H9 (cell line): ENCODE results near the gene PTPRN2. TPM values are rescaled to one million over a fixed set of nuclear protein-coding genes. Genes with fewer than 3 reads are reported as not detected.

Experiments
- DNase-seq: peaks from one replicate; pipeline ENCODE4 v3.0.0-alpha.2; 2017
- H2AFZ ChIP-seq: one replicate; pipeline ENCODE4 v1.6.1; 2013; ENCODE audit warnings: mild to moderate bottlenecking, low read length, control low read depth, moderate library complexity
- H2AK5ac ChIP-seq: 2 replicates; pipeline ENCODE4 v1.6.1; 2013; ENCODE audit warnings: low read length, control low read depth, mixed read lengths; ENCODE audit not compliant: insufficient read length
- H2BK120ac ChIP-seq: one replicate; pipeline ENCODE4 v1.6.1; 2013; ENCODE audit warnings: low read depth, mild to moderate bottlenecking, low read length, control low read depth, inconsistent platforms; ENCODE audit not compliant: poor library complexity, severe bottlenecking
- H2BK12ac ChIP-seq: 2 replicates; pipeline ENCODE4 v1.6.1; 2013; ENCODE audit warnings: low read length, control low read depth, mixed read lengths, low read depth; ENCODE audit not compliant: insufficient read length
- H2BK15ac ChIP-seq: 2 replicates; pipeline ENCODE4 v1.6.1; 2013; ENCODE audit warnings: low read depth, low read length, control low read depth
- H2BK20ac ChIP-seq: one replicate; pipeline ENCODE4 v1.6.1; 2013; ENCODE audit warnings: low read depth, mild to moderate bottlenecking, low read length, control low read depth, inconsistent platforms; ENCODE audit not compliant: poor library complexity, severe bottlenecking
- H2BK5ac ChIP-seq: 2 replicates; pipeline ENCODE4 v1.6.1; 2013; ENCODE audit warnings: low read length, control low read depth, mixed read lengths; ENCODE audit not compliant: insufficient read length
- H3K14ac ChIP-seq: 2 replicates; pipeline ENCODE4 v1.6.1; 2013; ENCODE audit warnings: low read length, control low read depth; ENCODE audit not compliant: insufficient read depth
- H3K18ac ChIP-seq: 2 replicates; pipeline ENCODE4 v1.6.1; 2013; ENCODE audit warnings: low read depth, mild to moderate bottlenecking, mixed read lengths, low read length, control low read depth; ENCODE audit not compliant: insufficient read length
- H3K23ac ChIP-seq: 2 replicates; pipeline ENCODE4 v1.6.1; 2013; ENCODE audit warnings: low read length, control low read depth, mixed read lengths, low read depth; ENCODE audit not compliant: insufficient read length
- H3K23me2 ChIP-seq: 2 replicates; pipeline ENCODE4 v1.6.1; 2013; ENCODE audit warnings: low read depth, mild to moderate bottlenecking, mixed read lengths, low read length, control low read depth; ENCODE audit not compliant: insufficient read length, poor library complexity, severe bottlenecking
- H3K27ac ChIP-seq: 2 replicates; pipeline ENCODE4 v1.5.1; 2013; ENCODE audit warnings: low read length, control low read depth, mixed read lengths, low read depth; ENCODE audit not compliant: insufficient read length
- H3K27me3 ChIP-seq: 2 replicates; pipeline ENCODE4 v1.6.1; 2013; ENCODE audit warnings: low read length, control low read depth, inconsistent platforms; ENCODE audit not compliant: insufficient read depth
- H3K4ac ChIP-seq: 2 replicates; pipeline ENCODE4 v1.6.1; 2013; ENCODE audit warnings: low read depth, mild to moderate bottlenecking, control low read depth, inconsistent platforms, low read length, moderate library complexity
- H3K4me1 ChIP-seq: 2 replicates; pipeline ENCODE4 v1.6.1; 2013; ENCODE audit warnings: low read length, control low read depth, inconsistent platforms; ENCODE audit not compliant: insufficient read depth
- H3K4me2 ChIP-seq: 2 replicates; pipeline ENCODE4 v1.6.1; 2013; ENCODE audit warnings: low read length, control low read depth, mixed read lengths; ENCODE audit not compliant: insufficient read length, insufficient read depth
- H3K56ac ChIP-seq: 2 replicates; pipeline ENCODE4 v1.6.1; 2013; ENCODE audit warnings: low read depth, mild to moderate bottlenecking, mixed read lengths, low read length, control low read depth; ENCODE audit not compliant: insufficient read length
- H3K79me1 ChIP-seq: 2 replicates; pipeline ENCODE4 v1.6.1; 2013; ENCODE audit warnings: low read depth, mild to moderate bottlenecking, moderate library complexity, low read length, control low read depth, inconsistent platforms; ENCODE audit not compliant: insufficient read depth, poor library complexity, severe bottlenecking
- H3K79me2 ChIP-seq: 2 replicates; pipeline ENCODE4 v1.6.1; 2013; ENCODE audit warnings: low read length, control low read depth, inconsistent platforms; ENCODE audit not compliant: insufficient read depth
- H3K9ac ChIP-seq: 2 replicates; pipeline ENCODE4 v1.6.1; 2013; ENCODE audit warnings: low read length, control low read depth, mixed read lengths; ENCODE audit not compliant: insufficient read length; ENCODE audit errors: extremely low read depth
- H3K9me3 ChIP-seq: one replicate; pipeline ENCODE4 v1.6.1; 2013; ENCODE audit warnings: low read depth, low read length, inconsistent platforms; ENCODE audit not compliant: control insufficient read depth
- H3T11ph ChIP-seq: one replicate; pipeline ENCODE4 v1.6.1; 2013; ENCODE audit warnings: mild to moderate bottlenecking, low read length, control low read depth, inconsistent platforms
- H4K20me1 ChIP-seq: one replicate; pipeline ENCODE4 v1.6.1; 2013; ENCODE audit not compliant: control insufficient read depth, insufficient read length, insufficient read depth
- H4K5ac ChIP-seq: 2 replicates; pipeline ENCODE4 v1.6.1; 2013; ENCODE audit warnings: low read depth, mild to moderate bottlenecking, mixed read lengths, low read length, control low read depth; ENCODE audit not compliant: insufficient read length
- H4K8ac ChIP-seq: replicated peaks from 2 replicates; pipeline ENCODE4 v1.6.1; 2013; ENCODE audit warnings: low read length, control low read depth, mixed read lengths, low read depth; ENCODE audit not compliant: insufficient read length
- H4K91ac ChIP-seq: 2 replicates; pipeline ENCODE4 v1.6.1; 2013; ENCODE audit warnings: low read depth, mild to moderate bottlenecking, moderate library complexity, mixed read lengths, low read length, control low read depth; ENCODE audit not compliant: insufficient read length
- H3K27ac Mint-ChIP-seq, 3 experiments: 2 replicates in 2 of 3; 3 replicates in 1 of 3; pipeline ENCODE4 v1.8.0; 2020 to 2021; ENCODE audit warnings: mixed read lengths in 3 of 3, mild to moderate bottlenecking in 1 of 3, moderate library complexity in 1 of 3
- H3K27me3 Mint-ChIP-seq: 2 replicates; pipeline ENCODE4 v1.8.0; 2021; ENCODE audit warnings: low read depth, mild to moderate bottlenecking, moderate library complexity, mixed read lengths
- H3K36me3 Mint-ChIP-seq, 3 experiments: 2 replicates in 2 of 3; 3 replicates in 1 of 3; pipeline ENCODE4 v1.8.0; 2020 to 2021; ENCODE audit warnings: low read depth in 3 of 3, mixed read lengths in 3 of 3; ENCODE audit not compliant: insufficient read depth in 1 of 3
- H3K4me1 Mint-ChIP-seq, 2 experiments: 2 replicates each; pipeline ENCODE4 v1.8.0; 2020; ENCODE audit warnings: mixed read lengths in 2 of 2
- H3K4me3 Mint-ChIP-seq, 2 experiments: 2 replicates in 1 of 2; 3 replicates in 1 of 2; pipeline ENCODE4 v1.8.0; 2020 to 2021; ENCODE audit warnings: mild to moderate bottlenecking in 2 of 2, mixed read lengths in 2 of 2, moderate library complexity in 1 of 2
- H3K9me3 Mint-ChIP-seq, 2 experiments: 2 replicates in 1 of 2; 3 replicates in 1 of 2; pipeline ENCODE4 v1.8.0; 2020; ENCODE audit warnings: mild to moderate bottlenecking in 2 of 2, mixed read lengths in 2 of 2, moderate library complexity in 1 of 2
- WGBS: extraction: QIAGEN DNeasy Blood & Tissue Kit; methylation state at CpG from one replicate; pipeline ENCODE4 v1.1.7; 2013; ENCODE audit warnings: missing lambda C conversion rate, low lambda C conversion rate, mixed read lengths; ENCODE audit not compliant: insufficient read length; ENCODE audit errors: extremely low coverage; 5-methylcytosine and 5-hydroxymethylcytosine counted together
- total RNA-seq: library from RNA; stranded (reverse); gene quantifications from 2 replicates; pipeline ENCODE4 v1.2.1, GENCODE V29; 2021
- TF ChIP-seq, protein P1 (sequence below): fragments of 200-600 bp; sonication (generic); conservative IDR thresholded peaks from 3 replicates; pipeline ENCODE4 v1.8.0; 2021; ENCODE audit warnings: antibody characterized with exemption, mild to moderate bottlenecking

The PTPRN2 gene
- total RNA-seq, 1 experiment from 2014 or later, result 5.2 TPM

DNA sequence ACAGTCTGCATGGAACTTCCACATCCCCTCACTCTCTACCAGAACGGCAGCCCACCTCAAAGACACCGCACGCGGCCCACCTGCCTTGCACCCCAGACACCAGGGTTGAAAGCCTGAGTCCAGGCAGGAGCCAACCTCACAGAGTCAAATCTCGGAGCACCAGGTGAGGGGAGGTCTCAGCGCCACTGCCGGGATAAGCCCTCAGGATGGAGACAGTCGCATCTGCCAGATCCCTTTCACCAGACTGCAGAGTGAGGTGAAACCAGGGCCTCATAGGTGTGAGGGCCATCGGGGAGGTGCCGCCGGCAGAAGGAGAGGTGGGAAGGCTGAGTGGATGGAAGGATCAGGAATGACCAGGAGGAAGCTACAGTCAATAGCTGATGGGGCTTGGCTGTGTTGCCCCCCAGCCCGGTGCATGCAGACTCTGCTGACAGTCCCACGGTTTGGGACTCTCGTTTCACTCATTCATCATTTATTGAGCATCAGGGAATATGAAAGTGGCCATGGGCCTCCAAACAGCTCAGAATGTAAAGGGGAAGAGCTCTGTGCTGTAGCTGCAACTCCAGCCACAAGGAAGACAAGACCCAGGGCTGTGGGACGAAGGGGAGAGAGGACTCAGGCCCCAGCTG is 315.0 kb downstream of the PTPRN2 start:
- Histone ChIP-seq H3T11ph (no peak overlapping the region), H3K9ac (no peak overlapping the region), H2BK15ac (no peak overlapping the region), H3K23ac (no peak overlapping the region), H3K4ac (no peak overlapping the region), H3K23me2 (no peaks in the 10 kb centered on the region), H3K27me3 (no peaks in the 10 kb centered on the region), H2BK120ac (no peak overlapping the region), H2BK12ac (no peak overlapping the region), H3K9me3 (no peaks in the 10 kb centered on the region), H2AK5ac (no peak overlapping the region), H4K5ac (no peak overlapping the region), H3K27ac (no peak overlapping the region), H2BK5ac (no peak overlapping the region), H3K14ac (peak overlapping the region; percentile 6; the same call in 1 of the 2 replicates), H2AFZ (no peak overlapping the region), H3K79me1 (no peaks in the 10 kb centered on the region), H3K56ac (no peak overlapping the region), H3K79me2 (no peaks in the 10 kb centered on the region), H4K8ac (no peak overlapping the region), H3K4me1 (no peaks in the 10 kb centered on the region; the same call in 1 of the 2 replicates), H3K18ac (no peak overlapping the region), H4K91ac (no peak overlapping the region), H4K20me1 (no peaks in the 10 kb centered on the region), H3K4me2 (no peak overlapping the region), H2BK20ac (no peak overlapping the region)
- Mint-ChIP-seq H3K4me3 (no peak overlapping the region), H3K27me3 (0 out of 2 replicates have a peak, but pooled peaks cover 3% of the 10 kb centered on the region), H3K9me3 (peaks cover 19 to 22% of the 10 kb centered on the region in 2 experiments), H3K36me3 (peaks cover 5 to 16% (median 6%) of the 10 kb centered on the region in 3 experiments; a peak in 6 of 7 replicates), H3K27ac (peak overlapping the region in 1 of 3 experiments; percentile 34; a peak in 4 of 7 replicates), H3K4me1 (peaks cover 15 to 21% of the 10 kb centered on the region in 2 experiments)
- DNase-seq, result peak; percentile 23
- TF ChIP-seq, protein P1, sequence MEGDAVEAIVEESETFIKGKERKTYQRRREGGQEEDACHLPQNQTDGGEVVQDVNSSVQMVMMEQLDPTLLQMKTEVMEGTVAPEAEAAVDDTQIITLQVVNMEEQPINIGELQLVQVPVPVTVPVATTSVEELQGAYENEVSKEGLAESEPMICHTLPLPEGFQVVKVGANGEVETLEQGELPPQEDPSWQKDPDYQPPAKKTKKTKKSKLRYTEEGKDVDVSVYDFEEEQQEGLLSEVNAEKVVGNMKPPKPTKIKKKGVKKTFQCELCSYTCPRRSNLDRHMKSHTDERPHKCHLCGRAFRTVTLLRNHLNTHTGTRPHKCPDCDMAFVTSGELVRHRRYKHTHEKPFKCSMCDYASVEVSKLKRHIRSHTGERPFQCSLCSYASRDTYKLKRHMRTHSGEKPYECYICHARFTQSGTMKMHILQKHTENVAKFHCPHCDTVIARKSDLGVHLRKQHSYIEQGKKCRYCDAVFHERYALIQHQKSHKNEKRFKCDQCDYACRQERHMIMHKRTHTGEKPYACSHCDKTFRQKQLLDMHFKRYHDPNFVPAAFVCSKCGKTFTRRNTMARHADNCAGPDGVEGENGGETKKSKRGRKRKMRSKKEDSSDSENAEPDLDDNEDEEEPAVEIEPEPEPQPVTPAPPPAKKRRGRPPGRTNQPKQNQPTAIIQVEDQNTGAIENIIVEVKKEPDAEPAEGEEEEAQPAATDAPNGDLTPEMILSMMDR, result no peak
- no CpG with 5 or more reads among the region's 15 CpGs for WGBS
